ENCODE results near the gene SORBS2. TPM values are rescaled to one million over a fixed set of nuclear protein-coding genes. Genes with fewer than 3 reads are reported as not detected.

SORBS2 gene
- total RNA-seq, 1 experiment from 2014 or later: 9.7 TPM

GRCh38 chr4:185718578-185719499, 93.2 kb downstream of the SORBS2 start:
- no peak overlapping the region for H2BK120ac ChIP-seq (ENCODE audit: low read depth, low read length, poor library complexity, severe bottlenecking)
- H3K27ac Mint-ChIP-seq: no peak overlapping the region
- no peak for DNase-seq
- no peak overlapping the region for H2BK20ac ChIP-seq (ENCODE audit: low read depth, low read length, poor library complexity, severe bottlenecking)
- no peak overlapping the region for H2BK5ac ChIP-seq (ENCODE audit: insufficient read length, low read length)
- H2BK15ac ChIP-seq (ENCODE audit: low read depth, low read length): no peak overlapping the region
- peaks cover 2 to 21% (median 7%) of the 10 kb centered on the region in 3 experiments; a peak in 5 of 7 replicates for H3K36me3 Mint-ChIP-seq (ENCODE audit: insufficient read depth in 1 of 3, low read depth in 3 of 3)
- no CpG with 5 or more reads among the region's 8 CpGs for WGBS (ENCODE audit: extremely low coverage, insufficient read length, low lambda C conversion rate)
- no peak overlapping the region for H3K4me2 ChIP-seq (ENCODE audit: insufficient read depth, insufficient read length, low read length)
- H3K18ac ChIP-seq (ENCODE audit: insufficient read length, low read depth, low read length): no peak overlapping the region
- no peaks in the 10 kb centered on the region for H3K9me3 ChIP-seq (ENCODE audit: control insufficient read depth, low read depth, low read length)
- H3K14ac ChIP-seq (ENCODE audit: insufficient read depth, low read length): no peak overlapping the region
- H3K27ac ChIP-seq (ENCODE audit: insufficient read length, low read depth, low read length): no peak overlapping the region
- H2AK5ac ChIP-seq (ENCODE audit: insufficient read length, low read length): no peak overlapping the region
- H4K20me1 ChIP-seq (ENCODE audit: control insufficient read depth, insufficient read depth, insufficient read length): no peaks in the 10 kb centered on the region
- no peaks in the 10 kb centered on the region for H3K27me3 Mint-ChIP-seq (ENCODE audit: low read depth)
- no peak overlapping the region for H3K23ac ChIP-seq (ENCODE audit: insufficient read length, low read depth, low read length)
- H4K8ac ChIP-seq (replicated peaks; ENCODE audit: insufficient read length, low read depth, low read length): no peak overlapping the region
- no peak for TF ChIP-seq CTCF (conservative IDR thresholded peaks at IDR 0.05)
- H3K4ac ChIP-seq (ENCODE audit: low read depth, low read length): no peak overlapping the region
- no peak overlapping the region for H3K4me3 Mint-ChIP-seq
- H3T11ph ChIP-seq (ENCODE audit: low read length): no peak overlapping the region
- H2BK12ac ChIP-seq (ENCODE audit: insufficient read length, low read depth, low read length): no peak overlapping the region
- H3K4me1 Mint-ChIP-seq: peaks cover 0 to 6% of the 10 kb centered on the region in 2 experiments; a peak in 1 of 4 replicates
- no peak overlapping the region for H2AFZ ChIP-seq (ENCODE audit: low read length)
- H3K56ac ChIP-seq (ENCODE audit: insufficient read length, low read depth, low read length): no peak overlapping the region
- no peaks in the 10 kb centered on the region for H3K4me1 ChIP-seq (ENCODE audit: insufficient read depth, low read length)
- H3K23me2 ChIP-seq (ENCODE audit: insufficient read length, low read depth, low read length, poor library complexity, severe bottlenecking): no peaks in the 10 kb centered on the region
- H3K27me3 ChIP-seq (ENCODE audit: insufficient read depth, low read length): no peaks in the 10 kb centered on the region
- no peak overlapping the region for H4K91ac ChIP-seq (ENCODE audit: insufficient read length, low read depth, low read length)
- no peak overlapping the region for H3K9ac ChIP-seq (ENCODE audit: extremely low read depth, insufficient read length, low read length)
- H3K79me2 ChIP-seq (ENCODE audit: insufficient read depth, low read length): no peaks in the 10 kb centered on the region
- H3K79me1 ChIP-seq (ENCODE audit: insufficient read depth, low read depth, low read length, poor library complexity, severe bottlenecking): no peaks in the 10 kb centered on the region
- H4K5ac ChIP-seq (ENCODE audit: insufficient read length, low read depth, low read length): no peak overlapping the region
- peaks cover 0 to 3% of the 10 kb centered on the region in 2 experiments; a peak in 1 of 5 replicates for H3K9me3 Mint-ChIP-seq
